Mesenchymal stem cell (in vitro differentiated cells and primary cell): ENCODE measurements around the gene EDNRA.

Experiments used
- DNase-seq: peaks from one replicate; pipeline ENCODE4 v3.0.0-alpha.2; 2013
- H2AFZ ChIP-seq: one replicate; pipeline ENCODE4 v1.6.1; 2013; ENCODE audit warnings: low read depth, mild to moderate bottlenecking, control low read depth, inconsistent platforms, low read length, moderate library complexity
- H2AK5ac ChIP-seq: 2 replicates; pipeline ENCODE4 v1.6.1; 2013; ENCODE audit warnings: low read length, moderate library complexity, mild to moderate bottlenecking, inconsistent platforms; ENCODE audit not compliant: severe bottlenecking
- H2BK120ac ChIP-seq: one replicate; pipeline ENCODE4 v1.6.1; 2013; ENCODE audit warnings: low read depth, mild to moderate bottlenecking, inconsistent platforms, low read length, moderate library complexity
- H2BK12ac ChIP-seq, 2 experiments: one replicate each; pipeline ENCODE4 v1.6.1; 2013; ENCODE audit warnings: inconsistent platforms in 2 of 2, low read length in 2 of 2, mild to moderate bottlenecking in 2 of 2, moderate library complexity in 2 of 2, control low read depth in 1 of 2
- H2BK15ac ChIP-seq: one replicate; pipeline ENCODE4 v1.6.1; 2013; ENCODE audit warnings: mild to moderate bottlenecking, low read depth, inconsistent platforms; ENCODE audit not compliant: poor library complexity, severe bottlenecking
- H2BK5ac ChIP-seq: 2 replicates; pipeline ENCODE4 v1.6.1; 2013; ENCODE audit warnings: low read depth, mild to moderate bottlenecking, low read length, control low read depth, inconsistent platforms; ENCODE audit not compliant: poor library complexity, severe bottlenecking
- H3K14ac ChIP-seq, 2 experiments: one replicate each; pipeline ENCODE4 v1.6.1; 2013; ENCODE audit warnings: inconsistent platforms in 2 of 2, low read length in 2 of 2, control low read depth in 1 of 2, mild to moderate bottlenecking in 1 of 2, moderate library complexity in 1 of 2
- H3K18ac ChIP-seq, 2 experiments: one replicate each; pipeline ENCODE4 v1.6.1; 2013; ENCODE audit warnings: inconsistent platforms in 2 of 2, low read length in 2 of 2, control low read depth in 1 of 2, low read depth in 1 of 2, mild to moderate bottlenecking in 1 of 2
- H3K23ac ChIP-seq, 2 experiments: one replicate each; pipeline ENCODE4 v1.6.1; 2013; ENCODE audit warnings: inconsistent platforms in 2 of 2, low read length in 2 of 2, mild to moderate bottlenecking in 2 of 2, moderate library complexity in 2 of 2, control low read depth in 1 of 2
- H3K27ac ChIP-seq: 2 replicates; pipeline ENCODE4 v1.5.1; 2013; ENCODE audit warnings: mild to moderate bottlenecking, moderate library complexity, low read length, control low read depth, inconsistent platforms; ENCODE audit not compliant: poor library complexity, severe bottlenecking
- H3K27me3 ChIP-seq, 2 experiments: 2 replicates each; pipeline versions ENCODE4 v1.6.1 to v1.7.0; 2013; ENCODE audit warnings: low read length in 2 of 2, mild to moderate bottlenecking in 2 of 2, moderate library complexity in 2 of 2, control low read depth in 1 of 2, inconsistent platforms in 1 of 2; ENCODE audit not compliant: control insufficient read depth in 1 of 2, insufficient read depth in 1 of 2
- H3K36me3 ChIP-seq, 2 experiments: 2 replicates each; pipeline versions ENCODE4 v1.6.1 to v1.7.0; 2013; ENCODE audit warnings: low read length in 2 of 2, control low read depth in 1 of 2, inconsistent platforms in 1 of 2, low read depth in 1 of 2, mild to moderate bottlenecking in 1 of 2; ENCODE audit not compliant: insufficient read depth in 2 of 2, control insufficient read depth in 1 of 2
- H3K4ac ChIP-seq, 2 experiments: one replicate each; pipeline ENCODE4 v1.6.1; 2013; ENCODE audit warnings: inconsistent platforms in 2 of 2, low read length in 2 of 2, mild to moderate bottlenecking in 2 of 2, moderate library complexity in 2 of 2, control low read depth in 1 of 2, low read depth in 1 of 2
- H3K4me1 ChIP-seq: 2 replicates; pipeline ENCODE4 v1.6.1; 2013; ENCODE audit warnings: low read depth, low read length, control low read depth; ENCODE audit not compliant: control insufficient read depth, insufficient read depth
- H3K4me2 ChIP-seq: 2 replicates; pipeline ENCODE4 v1.6.1; 2013; ENCODE audit warnings: low read length, mild to moderate bottlenecking, inconsistent platforms; ENCODE audit not compliant: poor library complexity, severe bottlenecking
- H3K4me3 ChIP-seq, 2 experiments: 2 replicates each; pipeline versions ENCODE4 v1.5.1 to v1.7.0; 2013; ENCODE audit warnings: low read length in 2 of 2, mild to moderate bottlenecking in 2 of 2, control low read depth in 1 of 2, low read depth in 1 of 2; ENCODE audit not compliant: insufficient read depth in 1 of 2
- H3K79me1 ChIP-seq: replicated peaks from 2 replicates; pipeline ENCODE4 v1.6.1; 2013; ENCODE audit warnings: mild to moderate bottlenecking, control low read depth, low read length, inconsistent platforms; ENCODE audit not compliant: poor library complexity, severe bottlenecking
- H3K9ac ChIP-seq: 2 replicates; pipeline ENCODE4 v1.7.0; 2013; ENCODE audit warnings: mild to moderate bottlenecking, low read length, moderate library complexity
- H3K9me3 ChIP-seq: 2 replicates; pipeline ENCODE4 v1.7.0; 2013; ENCODE audit warnings: mild to moderate bottlenecking, low read length; ENCODE audit not compliant: control insufficient read depth
- H4K8ac ChIP-seq: one replicate; pipeline ENCODE4 v1.6.1; 2013; ENCODE audit warnings: inconsistent platforms, mild to moderate bottlenecking, low read length, moderate library complexity
- H4K91ac ChIP-seq: one replicate; pipeline ENCODE4 v1.6.1; 2013; ENCODE audit warnings: mild to moderate bottlenecking, low read length, inconsistent platforms
- WGBS: methylation state at CpG from one replicate; pipeline ENCODE4 v1.1.7; 2013; ENCODE audit warnings: mixed read lengths; 5-methylcytosine and 5-hydroxymethylcytosine counted together

EDNRA gene

GRCh38 chr4:147566762-147567161, 85.9 kb downstream of the EDNRA start:
- no peaks in the 10 kb centered on the region for H3K4me1 ChIP-seq
- no peak overlapping the region for H2AK5ac ChIP-seq
- no peak overlapping the region for H3K23ac ChIP-seq
- H3K9me3 ChIP-seq: peaks cover 5% of the 10 kb centered on the region
- H3K4me3 ChIP-seq: no peak overlapping the region
- no peak overlapping the region for H2BK120ac ChIP-seq
- H3K4me2 ChIP-seq: no peak overlapping the region
- no peak overlapping the region for H2BK5ac ChIP-seq
- H3K14ac ChIP-seq: no peak overlapping the region
- no peaks in the 10 kb centered on the region for H3K79me1 ChIP-seq
- no peak overlapping the region for H3K18ac ChIP-seq
- no peak overlapping the region for H2AFZ ChIP-seq
- no peak overlapping the region for H4K8ac ChIP-seq
- H3K27ac ChIP-seq: no peak overlapping the region
- H4K91ac ChIP-seq: no peak overlapping the region
- no peaks in the 10 kb centered on the region for H3K36me3 ChIP-seq
- no peak for DNase-seq
- H3K27me3 ChIP-seq: no peaks in the 10 kb centered on the region
- H3K9ac ChIP-seq: no peak overlapping the region
- no peak overlapping the region for H2BK15ac ChIP-seq
- H2BK12ac ChIP-seq: no peak overlapping the region
- H3K4ac ChIP-seq: no peak overlapping the region

GRCh38 chr4:147567276-147567675, 86.4 kb downstream of the EDNRA start:
- Histone ChIP-seq H2BK5ac (no peak overlapping the region), H3K9me3 (peaks cover 5% of the 10 kb centered on the region), H3K4me1 (no peaks in the 10 kb centered on the region), H3K4me2 (no peak overlapping the region), H2AFZ (no peak overlapping the region), H2BK12ac (no peak overlapping the region), H3K18ac (no peak overlapping the region), H3K9ac (no peak overlapping the region), H3K27ac (no peak overlapping the region), H2BK15ac (no peak overlapping the region), H2BK120ac (no peak overlapping the region), H3K27me3 (no peaks in the 10 kb centered on the region), H3K4ac (no peak overlapping the region), H3K4me3 (no peak overlapping the region), H2AK5ac (no peak overlapping the region), H4K8ac (no peak overlapping the region), H3K36me3 (no peaks in the 10 kb centered on the region), H4K91ac (no peak overlapping the region), H3K23ac (no peak overlapping the region), H3K79me1 (no peaks in the 10 kb centered on the region), H3K14ac (no peak overlapping the region)
- WGBS: 100% methylated on average over 1 of the region's 1 CpG
- no peak for DNase-seq

GRCh38 chr4:147570616-147571015, 89.7 kb downstream of the EDNRA start:
- H3K18ac ChIP-seq: no peak overlapping the region
- no peak overlapping the region for H3K4me3 ChIP-seq
- no peak overlapping the region for H2BK120ac ChIP-seq
- no peak overlapping the region for H2AK5ac ChIP-seq
- H2BK15ac ChIP-seq: no peak overlapping the region
- H3K14ac ChIP-seq: no peak overlapping the region
- H3K9me3 ChIP-seq: no peaks in the 10 kb centered on the region
- no peak overlapping the region for H3K4me2 ChIP-seq
- H3K79me1 ChIP-seq: no peaks in the 10 kb centered on the region
- H3K4me1 ChIP-seq: no peaks in the 10 kb centered on the region
- no peak overlapping the region for H4K8ac ChIP-seq
- no peak overlapping the region for H3K27ac ChIP-seq
- H2AFZ ChIP-seq: no peak overlapping the region
- H3K9ac ChIP-seq: peak overlapping the region; percentile 29
- H3K4ac ChIP-seq: no peak overlapping the region
- H3K23ac ChIP-seq: no peak overlapping the region
- H3K36me3 ChIP-seq: no peaks in the 10 kb centered on the region
- H3K27me3 ChIP-seq: no peaks in the 10 kb centered on the region
- DNase-seq: peak; percentile 55
- no peak overlapping the region for H2BK5ac ChIP-seq
- no peak overlapping the region for H2BK12ac ChIP-seq
- no peak overlapping the region for H4K91ac ChIP-seq
- WGBS: 75% methylated on average over 3 of the region's 4 CpGs

GRCh38 chr4:147571036-147571770, 90.3 kb downstream of the EDNRA start:
- H3K23ac ChIP-seq: no peak overlapping the region
- no peak overlapping the region for H2BK5ac ChIP-seq
- H3K14ac ChIP-seq: no peak overlapping the region
- H3K4me1 ChIP-seq: no peaks in the 10 kb centered on the region
- no peak overlapping the region for H4K8ac ChIP-seq
- no peak overlapping the region for H3K4me3 ChIP-seq
- H2BK15ac ChIP-seq: no peak overlapping the region
- no peaks in the 10 kb centered on the region for H3K27me3 ChIP-seq
- H3K79me1 ChIP-seq: no peaks in the 10 kb centered on the region
- peak overlapping the region; percentile 29 for H3K9ac ChIP-seq
- WGBS: 44% methylated on average over 3 of the region's 5 CpGs
- no peak overlapping the region for H3K4ac ChIP-seq
- no peak overlapping the region for H2BK12ac ChIP-seq
- no peak overlapping the region for H2BK120ac ChIP-seq
- no peak overlapping the region for H3K4me2 ChIP-seq
- H3K36me3 ChIP-seq: no peaks in the 10 kb centered on the region
- H2AFZ ChIP-seq: no peak overlapping the region
- no peaks in the 10 kb centered on the region for H3K9me3 ChIP-seq
- H3K18ac ChIP-seq: no peak overlapping the region
- no peak overlapping the region for H2AK5ac ChIP-seq
- no peak overlapping the region for H3K27ac ChIP-seq
- no peak overlapping the region for H4K91ac ChIP-seq
- peak; percentile 57 for DNase-seq
